H1 (cell line): ENCODE measurements around the gene TECPR2. TPM values are rescaled to one million over a fixed set of nuclear protein-coding genes. Genes with fewer than 3 reads are reported as not detected.

ENCODE experiments used
- ASH2L ChIP-seq: fragments of 200-600, 300-600 bp; sonication (generic); IDR thresholded peaks from one replicate; pipeline ENCODE4 v1.7.1; 2017; ENCODE audit warnings: low read length
- BRCA1 ChIP-seq: IDR thresholded peaks from 2 replicates; pipeline ENCODE4 v1.6.1; 2012; ENCODE audit warnings: low read depth, low read length, improper control_type of control experiment
- EP300 ChIP-seq, 2 experiments: IDR thresholded peaks; 1 replicate in 1 of 2; 2 replicates in 1 of 2; pipeline ENCODE4 v1.6.1; 2011 to 2012; ENCODE audit warnings: low read depth in 2 of 2, low read length in 2 of 2, mild to moderate bottlenecking in 2 of 2, borderline replicate concordance in 1 of 2, inconsistent platforms in 1 of 2, moderate library complexity in 1 of 2
- HDAC2 ChIP-seq, 2 experiments: fragments of 300-600 bp in 1 of 2; sonication (generic) in 1 of 2; IDR thresholded peaks; 2 replicates each; pipeline ENCODE4 v1.6.1; 2011 to 2012; ENCODE audit warnings: low read depth in 2 of 2, low read length in 2 of 2, mild to moderate bottlenecking in 2 of 2, moderate library complexity in 2 of 2, borderline replicate concordance in 1 of 2, inconsistent platforms in 1 of 2
- JUND ChIP-seq: IDR thresholded peaks from 2 replicates; pipeline ENCODE4 v1.6.1; 2011; ENCODE audit warnings: mild to moderate bottlenecking, improper control_type of control experiment, low read length
- KDM1A ChIP-seq: fragments of 200-600, 300-600 bp; sonication (generic); IDR thresholded peaks from 2 replicates; pipeline ENCODE4 v1.7.1; 2016; ENCODE audit warnings: mild to moderate bottlenecking, low read length, borderline replicate concordance
- KDM4A ChIP-seq: IDR thresholded peaks from one replicate; pipeline ENCODE4 v1.7.1; 2012; ENCODE audit warnings: low read depth, mild to moderate bottlenecking, moderate library complexity, low read length, inconsistent platforms; ENCODE audit not compliant: severe bottlenecking
- PHF8 ChIP-seq: fragments of 200-600 bp; sonication (generic); conservative IDR thresholded peaks from 2 replicates; pipeline ENCODE4 v1.7.1; 2012; ENCODE audit warnings: low read depth, mild to moderate bottlenecking, inconsistent platforms, low read length, moderate library complexity
- SAP30 ChIP-seq: fragments of 300-600 bp; sonication (generic); IDR thresholded peaks from 2 replicates; pipeline ENCODE4 v1.7.1; 2012; ENCODE audit warnings: low read length, moderate library complexity, mild to moderate bottlenecking, inconsistent platforms; ENCODE audit not compliant: insufficient read depth, insufficient replicate concordance
- SP4 ChIP-seq: IDR thresholded peaks from 2 replicates; pipeline ENCODE4 v1.6.1; 2012; ENCODE audit warnings: low read length, inconsistent platforms
- SUZ12 ChIP-seq: fragments of 200-600 bp; sonication (generic); IDR thresholded peaks from 2 replicates; pipeline ENCODE4 v1.6.1; 2012; ENCODE audit warnings: mild to moderate bottlenecking, inconsistent platforms, low read length, moderate library complexity, mixed read lengths
- TAF1 ChIP-seq: IDR thresholded peaks from 2 replicates; pipeline ENCODE4 v1.6.1; 2011; ENCODE audit warnings: mild to moderate bottlenecking, low read depth, low read length
- TCF12 ChIP-seq: IDR thresholded peaks from 2 replicates; pipeline ENCODE4 v1.6.1; 2011; ENCODE audit warnings: low read depth, mild to moderate bottlenecking, low read length
- polyA plus RNA-seq, 7 experiments: library from polyadenylated mRNA; depleted of rRNA in 3 of 7; stranded (reverse) in 5 of 7; unstranded in 2 of 7; fragments of >200 nt in 5 of 7; fragments of 200-250 nt in 2 of 7; gene quantifications; 1 replicate in 5 of 7; 2 replicates in 1 of 7; 4 replicates in 1 of 7; pipeline versions ENCODE4 v1.2.1 to v1.2.3, GENCODE V29; 2011 to 2013; ENCODE audit warnings: missing spikeins in 2 of 7, mixed read lengths in 2 of 7
- total RNA-seq: library from RNA; stranded (reverse); fragmentation: NEBNext Ultra II Directional; extraction: Animal tissue kit (Norgen Biotek cat#: 25700); gene quantifications from 2 replicates; pipeline ENCODE4 v1.2.1, GENCODE V29; 2021
- TF ChIP-seq, protein P1 (sequence below), 3 experiments: IDR thresholded peaks; 1 replicate in 2 of 3; 2 replicates in 1 of 3; pipeline versions ENCODE4 v1.5.1 to v1.6.1; 2011; ENCODE audit warnings: low read length in 3 of 3, mild to moderate bottlenecking in 3 of 3, inconsistent platforms in 2 of 3, low read depth in 1 of 3, moderate library complexity in 1 of 3; ENCODE audit not compliant: insufficient read depth in 1 of 3; ENCODE audit errors: control extremely low read depth in 1 of 3
- TF ChIP-seq, protein P2 (sequence below): IDR thresholded peaks from 2 replicates; pipeline ENCODE4 v1.6.1; 2011; ENCODE audit warnings: low read length, improper control_type of control experiment
- TF ChIP-seq, protein P3 (sequence below): IDR thresholded peaks from 2 replicates; pipeline ENCODE4 v1.6.1; 2011; ENCODE audit warnings: low read depth, mild to moderate bottlenecking, low read length; ENCODE audit not compliant: insufficient read depth

TECPR2 gene
- total and polyA plus RNA-seq, 2 of the 8 experiments (the other 6 are each of a cell fraction or from before 2014, with no cell fraction given) = 6.8 to 19.4 TPM

DNA sequence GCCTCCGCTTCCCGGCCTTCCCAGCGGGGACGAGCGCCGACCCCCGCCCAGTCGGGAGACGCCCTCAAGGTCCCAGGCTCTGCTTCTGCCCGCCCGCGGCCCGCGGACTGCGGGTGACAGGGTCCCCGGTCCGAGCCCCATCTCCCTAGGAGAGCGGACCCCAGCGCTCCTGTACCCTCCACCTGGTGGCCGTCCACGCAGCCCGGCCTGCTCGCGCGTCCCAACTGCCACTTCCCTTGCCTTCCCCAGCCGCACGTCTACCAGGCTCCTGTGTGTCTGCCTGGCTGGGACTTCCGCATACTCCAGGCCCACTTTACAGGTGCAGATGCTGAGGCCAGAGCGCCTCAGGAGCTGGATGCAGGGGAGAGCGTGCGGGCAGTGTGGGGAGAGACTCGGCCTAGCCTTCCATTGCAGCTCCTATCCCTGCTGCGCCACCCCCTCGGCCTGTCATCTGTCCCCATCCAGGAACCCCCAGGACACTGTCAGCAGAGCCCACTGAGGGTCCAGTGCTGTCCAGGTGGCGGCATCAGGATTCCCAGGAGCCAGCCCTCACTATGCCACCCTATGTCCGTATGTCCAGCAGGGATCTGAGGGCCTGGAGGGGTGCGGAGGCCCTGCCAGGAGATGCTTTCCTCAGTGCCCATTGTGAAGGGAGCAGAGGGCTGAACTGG lies 154.8 kb downstream of the TECPR2 start (continued):
- TF ChIP-seq, protein P1, sequence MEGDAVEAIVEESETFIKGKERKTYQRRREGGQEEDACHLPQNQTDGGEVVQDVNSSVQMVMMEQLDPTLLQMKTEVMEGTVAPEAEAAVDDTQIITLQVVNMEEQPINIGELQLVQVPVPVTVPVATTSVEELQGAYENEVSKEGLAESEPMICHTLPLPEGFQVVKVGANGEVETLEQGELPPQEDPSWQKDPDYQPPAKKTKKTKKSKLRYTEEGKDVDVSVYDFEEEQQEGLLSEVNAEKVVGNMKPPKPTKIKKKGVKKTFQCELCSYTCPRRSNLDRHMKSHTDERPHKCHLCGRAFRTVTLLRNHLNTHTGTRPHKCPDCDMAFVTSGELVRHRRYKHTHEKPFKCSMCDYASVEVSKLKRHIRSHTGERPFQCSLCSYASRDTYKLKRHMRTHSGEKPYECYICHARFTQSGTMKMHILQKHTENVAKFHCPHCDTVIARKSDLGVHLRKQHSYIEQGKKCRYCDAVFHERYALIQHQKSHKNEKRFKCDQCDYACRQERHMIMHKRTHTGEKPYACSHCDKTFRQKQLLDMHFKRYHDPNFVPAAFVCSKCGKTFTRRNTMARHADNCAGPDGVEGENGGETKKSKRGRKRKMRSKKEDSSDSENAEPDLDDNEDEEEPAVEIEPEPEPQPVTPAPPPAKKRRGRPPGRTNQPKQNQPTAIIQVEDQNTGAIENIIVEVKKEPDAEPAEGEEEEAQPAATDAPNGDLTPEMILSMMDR (IDR thresholded peaks at IDR 0.05; ENCODE audit: control extremely low read depth in 1 of 3, insufficient read depth in 1 of 3, low read depth in 1 of 3, low read length in 3 of 3) = no peak
- TF ChIP-seq, protein P2, sequence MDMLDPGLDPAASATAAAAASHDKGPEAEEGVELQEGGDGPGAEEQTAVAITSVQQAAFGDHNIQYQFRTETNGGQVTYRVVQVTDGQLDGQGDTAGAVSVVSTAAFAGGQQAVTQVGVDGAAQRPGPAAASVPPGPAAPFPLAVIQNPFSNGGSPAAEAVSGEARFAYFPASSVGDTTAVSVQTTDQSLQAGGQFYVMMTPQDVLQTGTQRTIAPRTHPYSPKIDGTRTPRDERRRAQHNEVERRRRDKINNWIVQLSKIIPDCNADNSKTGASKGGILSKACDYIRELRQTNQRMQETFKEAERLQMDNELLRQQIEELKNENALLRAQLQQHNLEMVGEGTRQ = no peak
- TF ChIP-seq TCF12 = no peak
- TF ChIP-seq KDM1A = peak; percentile 84
- TF ChIP-seq, protein P3, sequence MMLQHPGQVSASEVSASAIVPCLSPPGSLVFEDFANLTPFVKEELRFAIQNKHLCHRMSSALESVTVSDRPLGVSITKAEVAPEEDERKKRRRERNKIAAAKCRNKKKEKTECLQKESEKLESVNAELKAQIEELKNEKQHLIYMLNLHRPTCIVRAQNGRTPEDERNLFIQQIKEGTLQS = no peak
- peak in 1 of 2 experiments; percentile 75; a peak in 1 of 4 replicates for TF ChIP-seq HDAC2 (IDR thresholded peaks at IDR 0.05; ENCODE audit: borderline replicate concordance in 1 of 2, low read depth in 2 of 2, low read length in 2 of 2)
- TF ChIP-seq JUND = no peak
- no peak for TF ChIP-seq KDM4A
- TF ChIP-seq PHF8 = 0 out of 2 replicates have a peak, but pooled peaks have one; percentile 37
- TF ChIP-seq BRCA1 = no peak
- peak; percentile 28 for TF ChIP-seq ASH2L
- no peak for TF ChIP-seq SP4
- TF ChIP-seq SAP30 = no peak
- no peak for TF ChIP-seq TAF1
- TF ChIP-seq SUZ12 = no peak
- no peak for TF ChIP-seq EP300 (IDR thresholded peaks at IDR 0.05; ENCODE audit: borderline replicate concordance in 1 of 2, low read depth in 2 of 2, low read length in 2 of 2)
